ENCODE measurements around the gene SND1.

DNA sequence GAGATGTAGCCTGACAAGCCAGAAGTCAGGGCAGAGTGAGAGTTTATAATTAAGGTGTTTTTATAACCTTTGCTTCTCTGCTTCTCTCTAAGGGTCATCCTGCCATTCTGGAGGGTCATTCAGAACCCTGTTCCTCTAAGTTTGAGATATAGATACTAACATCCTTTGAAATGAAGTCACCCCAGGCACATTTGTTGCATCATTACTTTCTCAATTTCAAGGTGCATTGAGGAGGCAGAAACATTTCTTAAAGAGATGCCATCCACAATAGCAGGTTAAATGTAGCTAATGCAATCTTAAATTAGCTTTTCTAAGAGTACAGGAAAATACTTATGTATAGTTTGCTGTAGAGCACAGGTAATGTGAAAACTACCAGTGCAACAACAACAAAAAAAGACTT, 272.9 kb downstream of the SND1 start:
- TF ChIP-seq, protein P1, sequence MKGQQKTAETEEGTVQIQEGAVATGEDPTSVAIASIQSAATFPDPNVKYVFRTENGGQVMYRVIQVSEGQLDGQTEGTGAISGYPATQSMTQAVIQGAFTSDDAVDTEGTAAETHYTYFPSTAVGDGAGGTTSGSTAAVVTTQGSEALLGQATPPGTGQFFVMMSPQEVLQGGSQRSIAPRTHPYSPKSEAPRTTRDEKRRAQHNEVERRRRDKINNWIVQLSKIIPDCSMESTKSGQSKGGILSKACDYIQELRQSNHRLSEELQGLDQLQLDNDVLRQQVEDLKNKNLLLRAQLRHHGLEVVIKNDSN (IDR thresholded peaks at IDR 0.05) = no peak
- no peak for TF ChIP-seq EGR1 (IDR thresholded peaks at IDR 0.05)
- TF ChIP-seq TEAD4 (IDR thresholded peaks at IDR 0.05) = no peak
- no peak for TF ChIP-seq RAD21 (IDR thresholded peaks at IDR 0.05; ENCODE audit: low read depth)
- TF ChIP-seq, protein P2, sequence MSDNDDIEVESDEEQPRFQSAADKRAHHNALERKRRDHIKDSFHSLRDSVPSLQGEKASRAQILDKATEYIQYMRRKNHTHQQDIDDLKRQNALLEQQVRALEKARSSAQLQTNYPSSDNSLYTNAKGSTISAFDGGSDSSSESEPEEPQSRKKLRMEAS (IDR thresholded peaks at IDR 0.05) = no peak
- no peak for TF ChIP-seq NFIC (IDR thresholded peaks at IDR 0.05)
- TF ChIP-seq CREB1 (IDR thresholded peaks at IDR 0.05; ENCODE audit: low read depth) = no peak
- no peak for TF ChIP-seq FOXM1 (IDR thresholded peaks at IDR 0.05; ENCODE audit: borderline replicate concordance, low read depth)
- no peak for TF ChIP-seq TAF1 (IDR thresholded peaks at IDR 0.05; ENCODE audit: low read depth)
- no peak for TF ChIP-seq TCF12 (IDR thresholded peaks at IDR 0.05; ENCODE audit: low read depth)
- TF ChIP-seq, protein P3, sequence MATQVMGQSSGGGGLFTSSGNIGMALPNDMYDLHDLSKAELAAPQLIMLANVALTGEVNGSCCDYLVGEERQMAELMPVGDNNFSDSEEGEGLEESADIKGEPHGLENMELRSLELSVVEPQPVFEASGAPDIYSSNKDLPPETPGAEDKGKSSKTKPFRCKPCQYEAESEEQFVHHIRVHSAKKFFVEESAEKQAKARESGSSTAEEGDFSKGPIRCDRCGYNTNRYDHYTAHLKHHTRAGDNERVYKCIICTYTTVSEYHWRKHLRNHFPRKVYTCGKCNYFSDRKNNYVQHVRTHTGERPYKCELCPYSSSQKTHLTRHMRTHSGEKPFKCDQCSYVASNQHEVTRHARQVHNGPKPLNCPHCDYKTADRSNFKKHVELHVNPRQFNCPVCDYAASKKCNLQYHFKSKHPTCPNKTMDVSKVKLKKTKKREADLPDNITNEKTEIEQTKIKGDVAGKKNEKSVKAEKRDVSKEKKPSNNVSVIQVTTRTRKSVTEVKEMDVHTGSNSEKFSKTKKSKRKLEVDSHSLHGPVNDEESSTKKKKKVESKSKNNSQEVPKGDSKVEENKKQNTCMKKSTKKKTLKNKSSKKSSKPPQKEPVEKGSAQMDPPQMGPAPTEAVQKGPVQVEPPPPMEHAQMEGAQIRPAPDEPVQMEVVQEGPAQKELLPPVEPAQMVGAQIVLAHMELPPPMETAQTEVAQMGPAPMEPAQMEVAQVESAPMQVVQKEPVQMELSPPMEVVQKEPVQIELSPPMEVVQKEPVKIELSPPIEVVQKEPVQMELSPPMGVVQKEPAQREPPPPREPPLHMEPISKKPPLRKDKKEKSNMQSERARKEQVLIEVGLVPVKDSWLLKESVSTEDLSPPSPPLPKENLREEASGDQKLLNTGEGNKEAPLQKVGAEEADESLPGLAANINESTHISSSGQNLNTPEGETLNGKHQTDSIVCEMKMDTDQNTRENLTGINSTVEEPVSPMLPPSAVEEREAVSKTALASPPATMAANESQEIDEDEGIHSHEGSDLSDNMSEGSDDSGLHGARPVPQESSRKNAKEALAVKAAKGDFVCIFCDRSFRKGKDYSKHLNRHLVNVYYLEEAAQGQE (IDR thresholded peaks at IDR 0.05; ENCODE audit: low read depth) = no peak

Data from Ishikawa (cell line).